ENCODE measurements around the gene FRMD8. TPM values are rescaled to one million over a fixed set of nuclear protein-coding genes. Genes with fewer than 3 reads are reported as not detected.

Gene FRMD8
- total RNA-seq, 1 donor from 2014 or later = 57.5 TPM

GRCh38 chr11:65432686-65433582, 46.5 kb downstream of the FRMD8 start:
- intact Hi-C loops (cut with micrococcal nuclease) = loop anchor here (1.0 kb wide), 4 partner anchors 17 to 77 kb away; partner anchors contain the start of gene SLC25A45

- intact Hi-C loops (cut with micrococcal nuclease) = loop anchor here (1.0 to 2.0 kb wide), 5 partner anchors 15 to 77 kb away; partner anchors contain the start of gene SLC25A45
Observed at GRCh38 chr11:65433657-65434056, 47.2 kb downstream of the FRMD8 start.

- intact Hi-C loops (cut with micrococcal nuclease) = loop anchor here (2.0 kb wide), 1 partner anchor 15 kb away; no protein-coding TSS in a partner anchor
Observed at GRCh38 chr11:65434057-65434666, 47.7 kb downstream of the FRMD8 start.

GRCh38 chr11:65434667-65435410, 48.4 kb downstream of the FRMD8 start:
- intact Hi-C loops (cut with micrococcal nuclease) = loop anchor here (2.0 kb wide), 1 partner anchor 14 kb away; no protein-coding TSS in a partner anchor

- intact Hi-C loops (cut with micrococcal nuclease) = loop anchor here (2.0 kb wide), 1 partner anchor 13 kb away; no protein-coding TSS in a partner anchor
Observed at GRCh38 chr11:65435411-65435931, 49.0 kb downstream of the FRMD8 start.

- intact Hi-C loops (cut with micrococcal nuclease) = loop anchor here (2.0 kb wide), 1 partner anchor 13 kb away; no protein-coding TSS in a partner anchor
Observed at GRCh38 chr11:65435981-65436411, 49.6 kb downstream of the FRMD8 start.

GRCh38 chr11:65436412-65437032, 50.1 kb downstream of the FRMD8 start:
- intact Hi-C loops (cut with micrococcal nuclease) = no loop called here

GRCh38 chr11:65437436-65438227, 51.2 kb downstream of the FRMD8 start:
- intact Hi-C loops (cut with micrococcal nuclease) = no loop called here

GRCh38 chr11:65438257-65439151, 52.1 kb downstream of the FRMD8 start:
- intact Hi-C loops (cut with micrococcal nuclease) = no loop called here

GRCh38 chr11:65439331-65440181, 53.1 kb downstream of the FRMD8 start:
- intact Hi-C loops (cut with micrococcal nuclease) = no loop called here

- intact Hi-C loops (cut with micrococcal nuclease) = no loop called here
Observed at GRCh38 chr11:65440831-65441499, 54.5 kb downstream of the FRMD8 start.

- intact Hi-C loops (cut with micrococcal nuclease) = no loop called here
Observed at GRCh38 chr11:65442842-65443331, 56.5 kb downstream of the FRMD8 start.

GRCh38 chr11:65444314-65445051, 58.0 kb downstream of the FRMD8 start:
- intact Hi-C loops (cut with micrococcal nuclease) = no loop called here

- intact Hi-C loops (cut with micrococcal nuclease) = no loop called here
Observed at GRCh38 chr11:65445101-65445603, 58.7 kb downstream of the FRMD8 start.

GRCh38 chr11:65445604-65446445, 59.4 kb downstream of the FRMD8 start:
- intact Hi-C loops (cut with micrococcal nuclease) = no loop called here
